Stomach (tissue), 4 donors: Measurements from ENCODE around the gene OPCML.

Experiments used
- POLR2A ChIP-seq, 4 donors: fragments of 450-650 bp; IDR thresholded peaks; one replicate each; pipeline ENCODE4 v1.6.1; 2016; ENCODE audit warnings: antibody characterized with exemption in 4 of 4, control low read depth in 2 of 4, mild to moderate bottlenecking in 1 of 4, moderate library complexity in 1 of 4
- POLR2AphosphoS5 ChIP-seq, 3 donors: sonication (generic); formaldehyde crosslinking; IDR thresholded peaks; one replicate each; pipeline ENCODE4 v1.6.1; 2016; ENCODE audit warnings: antibody characterized with exemption in 3 of 3
- TF ChIP-seq, protein P1 (sequence below), 7 experiments: fragments of 450-650 bp in 4 of 7; fragments of 200-600 bp in 3 of 7; sonication (generic) in 3 of 7; IDR thresholded peaks; one replicate each; pipeline ENCODE4 v1.5.1; 2016 to 2019; ENCODE audit warnings: antibody characterized with exemption in 7 of 7, control low read depth in 2 of 7, mild to moderate bottlenecking in 1 of 7

DNA sequence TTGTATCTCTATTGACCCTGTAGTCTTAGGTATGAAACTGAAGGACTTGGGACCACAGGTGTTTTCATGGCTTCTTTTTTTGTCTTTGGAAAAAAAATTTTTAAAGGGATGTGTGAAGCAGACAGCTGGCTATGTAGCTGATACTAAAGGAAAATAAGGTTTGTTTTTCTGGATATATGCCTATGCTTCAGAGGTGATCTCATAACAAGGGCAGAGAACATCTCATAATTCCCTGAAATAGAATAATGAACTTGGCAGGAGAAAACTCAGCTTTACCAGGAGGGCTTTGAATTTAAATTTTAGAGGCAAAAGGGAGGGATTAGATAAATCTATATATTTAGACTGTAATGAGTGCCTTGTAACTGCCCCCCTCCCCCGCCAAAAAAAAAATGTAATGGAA is 714.9 kb downstream of the OPCML start:
- TF ChIP-seq POLR2AphosphoS5 (IDR thresholded peaks at IDR 0.05) (no peak), POLR2A (IDR thresholded peaks at IDR 0.05) (no peak)
- TF ChIP-seq, protein P1, sequence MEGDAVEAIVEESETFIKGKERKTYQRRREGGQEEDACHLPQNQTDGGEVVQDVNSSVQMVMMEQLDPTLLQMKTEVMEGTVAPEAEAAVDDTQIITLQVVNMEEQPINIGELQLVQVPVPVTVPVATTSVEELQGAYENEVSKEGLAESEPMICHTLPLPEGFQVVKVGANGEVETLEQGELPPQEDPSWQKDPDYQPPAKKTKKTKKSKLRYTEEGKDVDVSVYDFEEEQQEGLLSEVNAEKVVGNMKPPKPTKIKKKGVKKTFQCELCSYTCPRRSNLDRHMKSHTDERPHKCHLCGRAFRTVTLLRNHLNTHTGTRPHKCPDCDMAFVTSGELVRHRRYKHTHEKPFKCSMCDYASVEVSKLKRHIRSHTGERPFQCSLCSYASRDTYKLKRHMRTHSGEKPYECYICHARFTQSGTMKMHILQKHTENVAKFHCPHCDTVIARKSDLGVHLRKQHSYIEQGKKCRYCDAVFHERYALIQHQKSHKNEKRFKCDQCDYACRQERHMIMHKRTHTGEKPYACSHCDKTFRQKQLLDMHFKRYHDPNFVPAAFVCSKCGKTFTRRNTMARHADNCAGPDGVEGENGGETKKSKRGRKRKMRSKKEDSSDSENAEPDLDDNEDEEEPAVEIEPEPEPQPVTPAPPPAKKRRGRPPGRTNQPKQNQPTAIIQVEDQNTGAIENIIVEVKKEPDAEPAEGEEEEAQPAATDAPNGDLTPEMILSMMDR (IDR thresholded peaks at IDR 0.05) = no peak
